ENCODE results near the gene CCL15.
A peak's percentile ranks its signal among the peaks of the same experiment; 100 is the strongest.

CCL15 gene

GRCh38 chr17:35991075-35991474, 10.3 kb downstream of the CCL15 start:
- no peak for DNase-seq (ENCODE audit: low spot score)

GRCh38 chr17:35988164-35988563, 13.2 kb downstream of the CCL15 start:
- no peak for DNase-seq (ENCODE audit: low spot score)

GRCh38 chr17:35986643-35987042, 14.7 kb downstream of the CCL15 start, which contains the start of gene CCL14:
Gene CCL14 (minus strand): TSS chr17:35986729. CDS start chr17:35986649, 80 bp downstream.
- no peak for DNase-seq (ENCODE audit: low spot score)

- no peak for DNase-seq (ENCODE audit: low spot score)
These were observed 17.2 kb downstream of the CCL15 start for GRCh38 chr17:35984140-35984539.

GRCh38 chr17:35982409-35983191, 18.8 kb downstream of the CCL15 start:
- no peak for DNase-seq (ENCODE audit: low spot score)

- no peak for DNase-seq (ENCODE audit: low spot score)
These were observed 19.4 kb downstream of the CCL15 start for GRCh38 chr17:35981908-35982330.

- DNase-seq (ENCODE audit: low spot score) = no peak
These were observed 20.1 kb downstream of the CCL15 start, which contains the start of gene CCL16 for GRCh38 chr17:35981246-35981645. Gene CCL16 (minus strand): TSS chr17:35981497. CDS start chr17:35981420, 77 bp downstream.

GRCh38 chr17:35978346-35978745, 23.0 kb downstream of the CCL15 start:
- DNase-seq (ENCODE audit: low spot score) = no peak

- no peak for DNase-seq (ENCODE audit: low spot score)
These were observed 23.8 kb downstream of the CCL15 start for GRCh38 chr17:35977509-35977908.

- no peak for DNase-seq (ENCODE audit: low spot score)
These were observed 27.8 kb downstream of the CCL15 start for GRCh38 chr17:35973333-35974260.

GRCh38 chr17:35972945-35973332, 28.4 kb downstream of the CCL15 start:
- no peak for DNase-seq (ENCODE audit: low spot score)

GRCh38 chr17:35972535-35972934, 28.8 kb downstream of the CCL15 start:
- DNase-seq (ENCODE audit: low spot score) = no peak

GRCh38 chr17:35972066-35972465, 29.3 kb downstream of the CCL15 start:
- no peak for DNase-seq (ENCODE audit: low spot score)

GRCh38 chr17:35969558-35970380, 31.6 kb downstream of the CCL15 start:
- DNase-seq (ENCODE audit: low spot score) = peak; percentile 85

- no peak for DNase-seq (ENCODE audit: low spot score)
These were observed 32.8 kb downstream of the CCL15 start for GRCh38 chr17:35968520-35969054.

- peak; percentile 30 for DNase-seq (ENCODE audit: low spot score)
These were observed 36.1 kb downstream of the CCL15 start for GRCh38 chr17:35965272-35965671.

GRCh38 chr17:35963663-35964062, 37.7 kb downstream of the CCL15 start:
- no peak for DNase-seq (ENCODE audit: low spot score)

GRCh38 chr17:35953720-35954119, 47.6 kb downstream of the CCL15 start:
- DNase-seq (ENCODE audit: low spot score) = no peak

- DNase-seq (ENCODE audit: low spot score) = no peak
These were observed 52.0 kb downstream of the CCL15 start for GRCh38 chr17:35949401-35949800.

- no peak for DNase-seq (ENCODE audit: low spot score)
These were observed 53.3 kb downstream of the CCL15 start for GRCh38 chr17:35948092-35948491.
